Skin epidermis (tissue), 12 donors: ENCODE results near the gene VPS39.
A peak's percentile ranks its signal among the peaks of the same experiment; 100 is the strongest.

Experiments
- H3K27ac ChIP-seq, 21 experiments: fragments of 200-600 bp; sonication (generic) in 11 of 21; one replicate each; pipeline ENCODE4 v1.5.0; 2020; ENCODE audit warnings: mild to moderate bottlenecking in 3 of 21, inconsistent platforms in 2 of 21, moderate library complexity in 2 of 21
- H3K4me3 ChIP-seq, 7 experiments: fragments of 200-600 bp; sonication (generic) in 2 of 7; one replicate each; pipeline ENCODE4 v1.5.0; 2020; ENCODE audit warnings: inconsistent platforms in 2 of 7, mild to moderate bottlenecking in 2 of 7, moderate library complexity in 1 of 7

VPS39 gene

DNA sequence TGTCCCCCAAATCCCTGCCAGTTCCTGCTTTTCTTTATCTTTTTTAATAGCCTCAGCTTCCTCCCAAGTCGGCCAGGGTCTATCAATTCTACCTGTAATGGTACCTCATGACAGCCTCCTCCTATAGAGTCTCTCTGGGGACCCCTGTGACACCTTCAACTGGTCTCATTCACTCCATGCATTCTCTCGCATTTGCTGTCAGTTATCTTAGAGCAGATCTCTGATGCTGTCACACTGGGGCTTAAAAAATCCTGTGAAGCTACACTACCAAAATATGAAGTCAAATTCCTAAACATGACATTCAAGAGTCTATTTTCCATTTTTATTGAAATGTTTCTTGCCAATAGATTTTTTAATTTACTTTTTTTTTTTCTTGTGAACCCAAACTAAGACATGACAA lies 5.5 kb downstream of the VPS39 start:
- Histone ChIP-seq H3K4me3 (no peak overlapping the region), H3K27ac (no peak overlapping the region)

DNA sequence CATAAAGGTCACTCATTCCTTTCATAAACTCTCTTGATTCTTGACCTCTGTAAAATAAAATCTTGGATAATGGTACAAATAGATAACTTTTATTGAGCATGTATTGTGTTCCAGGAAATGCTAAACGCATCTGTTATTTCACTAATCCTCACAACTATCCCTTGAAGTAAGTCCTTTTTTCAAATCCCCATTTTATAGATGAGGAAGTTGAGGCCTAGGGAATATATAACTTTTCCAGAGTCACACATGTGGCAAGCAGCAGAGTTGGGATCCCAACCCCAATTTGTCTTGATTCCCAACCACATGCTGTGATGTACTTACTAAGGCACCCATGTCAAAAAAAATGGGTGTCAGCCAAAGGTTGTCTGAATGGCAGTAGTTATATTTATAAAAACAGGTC lies 6.3 kb downstream of the VPS39 start:
- H3K4me3 ChIP-seq = no peak overlapping the region
- no peak overlapping the region for H3K27ac ChIP-seq

DNA sequence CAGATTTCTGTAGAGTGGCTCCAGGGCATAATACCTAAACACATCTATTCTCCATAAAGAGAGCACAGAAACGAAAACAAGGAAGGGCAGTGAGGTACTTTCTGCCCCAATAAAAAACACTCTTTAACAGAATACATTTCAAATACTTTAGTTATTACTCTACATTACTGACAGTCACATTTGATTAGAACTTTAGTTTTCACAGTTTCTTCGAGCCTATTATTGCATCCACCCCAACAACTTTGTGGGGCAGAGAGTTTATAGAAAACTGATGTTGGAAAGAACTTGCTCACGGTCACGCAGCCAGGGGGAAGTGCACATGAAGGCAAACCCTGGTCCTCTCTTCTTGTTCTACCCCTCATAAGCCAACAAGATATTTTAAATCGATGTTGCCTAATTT lies 9.0 kb downstream of the VPS39 start:
- Histone ChIP-seq H3K4me3 (no peak overlapping the region), H3K27ac (no peak overlapping the region)

DNA sequence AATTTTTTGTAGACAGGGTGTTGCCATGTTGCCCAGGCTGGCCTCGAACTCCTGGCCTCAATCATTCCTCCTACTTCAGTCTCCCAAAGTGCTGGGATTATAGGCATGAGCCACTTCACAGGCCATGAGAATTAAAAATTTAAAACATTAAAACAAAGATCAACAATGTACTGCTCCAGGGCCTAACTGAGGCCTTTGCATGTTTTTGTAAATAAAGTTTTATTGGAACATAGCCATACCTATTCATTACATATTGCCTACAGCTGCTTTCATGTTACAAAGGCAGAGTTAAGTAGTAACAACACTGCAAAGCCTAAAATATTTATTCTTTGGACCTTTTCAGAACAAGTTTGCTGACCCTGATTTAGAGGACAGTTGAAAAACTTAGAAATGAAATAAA lies 9.6 kb downstream of the VPS39 start:
- Histone ChIP-seq H3K27ac (no peak overlapping the region), H3K4me3 (no peak overlapping the region)

DNA sequence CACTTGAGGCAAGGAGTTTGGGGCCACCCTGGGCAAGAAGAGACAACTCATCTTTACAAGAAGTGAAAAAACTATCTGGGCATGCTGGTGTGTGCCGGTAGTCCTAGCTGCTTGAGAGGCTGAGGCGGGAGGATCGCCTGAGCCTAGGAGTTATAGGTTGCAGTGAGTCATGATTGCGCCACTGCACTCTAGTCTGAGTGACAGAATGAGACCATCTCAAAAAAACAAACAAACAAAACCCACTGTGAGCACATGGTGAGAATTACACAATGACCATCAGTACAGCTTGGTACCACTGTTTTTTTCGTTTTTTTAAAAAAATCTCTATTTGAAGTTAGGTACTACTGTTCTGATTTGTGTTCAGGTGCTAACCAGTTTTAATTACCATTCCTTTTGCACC lies 13.6 kb downstream of the VPS39 start:
- Histone ChIP-seq H3K27ac (no peak overlapping the region), H3K4me3 (no peak overlapping the region)

DNA sequence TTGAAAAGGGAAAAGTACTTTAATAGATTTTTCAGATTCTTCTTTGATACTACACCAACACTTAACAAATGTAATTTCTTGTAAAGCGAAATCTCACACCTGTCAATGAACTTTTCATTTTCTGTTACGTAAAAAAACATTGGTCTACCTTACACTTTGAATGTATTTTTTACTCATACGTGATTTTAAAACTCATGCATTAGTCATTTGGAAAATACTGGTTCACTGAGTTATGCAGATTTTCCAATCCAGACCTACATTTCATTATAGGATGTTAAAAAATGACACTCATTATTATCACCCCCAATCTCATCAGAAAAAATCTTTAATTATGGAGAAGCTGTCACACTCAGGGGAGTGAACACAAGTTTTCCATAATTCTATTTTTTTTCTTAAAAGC lies 14.7 kb downstream of the VPS39 start:
- H3K4me3 ChIP-seq = no peak overlapping the region

DNA sequence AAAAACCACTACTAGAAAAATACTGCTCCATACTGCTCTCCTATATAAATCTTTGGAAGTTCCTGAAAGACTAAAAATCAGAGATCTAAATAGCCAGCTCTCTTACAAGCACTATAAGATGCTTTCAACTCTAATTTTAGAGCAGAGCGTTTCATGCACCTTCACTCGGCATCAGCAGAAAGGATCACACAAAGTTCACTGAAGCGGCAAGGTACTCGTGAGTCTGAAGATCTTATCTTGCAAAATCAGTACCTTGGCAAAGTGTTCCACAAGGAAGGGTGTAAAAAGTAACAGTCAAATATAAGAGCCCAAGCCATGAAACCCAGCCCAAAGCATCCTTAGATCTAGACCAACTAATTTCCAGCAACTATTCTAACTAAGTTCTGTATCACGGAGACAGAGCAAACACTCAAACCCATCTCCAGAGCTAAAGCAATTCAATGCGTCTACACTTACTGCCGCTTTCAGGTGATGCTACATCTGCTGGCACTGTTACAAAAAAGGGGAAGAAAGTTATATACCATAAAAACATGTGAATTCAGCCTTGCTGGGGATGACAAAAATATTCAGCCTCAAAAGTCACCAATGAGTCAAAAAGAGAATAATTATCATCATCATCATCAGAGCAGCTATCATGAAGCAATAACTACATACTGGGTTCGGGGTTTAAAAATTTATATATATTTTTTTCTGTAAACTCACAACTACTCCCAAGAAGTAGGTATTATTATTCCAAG lies 16.3 kb downstream of the VPS39 start:
- no peak overlapping the region for H3K27ac ChIP-seq
- no peak overlapping the region for H3K4me3 ChIP-seq

More for the DNA sequence above, 14.7 kb downstream of the VPS39 start:
- no peak overlapping the region for H3K27ac ChIP-seq

DNA sequence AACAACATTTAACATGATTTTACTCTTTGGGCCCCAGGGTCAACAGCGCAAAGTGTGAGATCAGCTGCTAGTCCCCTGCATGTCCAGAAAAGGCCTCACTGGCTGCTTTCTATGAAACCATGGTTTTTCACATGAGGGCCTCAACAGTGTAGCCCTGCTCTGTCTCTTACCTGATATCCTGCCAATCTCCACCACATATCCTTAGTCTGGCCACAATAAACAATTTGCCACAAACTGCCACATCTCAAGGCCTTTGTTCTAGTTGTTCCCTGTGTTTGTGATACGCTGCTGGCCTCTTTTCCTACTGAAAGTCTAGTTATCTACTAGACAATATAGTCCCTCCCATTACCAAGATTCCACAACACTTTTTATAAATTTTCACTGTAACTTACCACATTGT lies 17.7 kb downstream of the VPS39 start:
- H3K27ac ChIP-seq = no peak overlapping the region

DNA sequence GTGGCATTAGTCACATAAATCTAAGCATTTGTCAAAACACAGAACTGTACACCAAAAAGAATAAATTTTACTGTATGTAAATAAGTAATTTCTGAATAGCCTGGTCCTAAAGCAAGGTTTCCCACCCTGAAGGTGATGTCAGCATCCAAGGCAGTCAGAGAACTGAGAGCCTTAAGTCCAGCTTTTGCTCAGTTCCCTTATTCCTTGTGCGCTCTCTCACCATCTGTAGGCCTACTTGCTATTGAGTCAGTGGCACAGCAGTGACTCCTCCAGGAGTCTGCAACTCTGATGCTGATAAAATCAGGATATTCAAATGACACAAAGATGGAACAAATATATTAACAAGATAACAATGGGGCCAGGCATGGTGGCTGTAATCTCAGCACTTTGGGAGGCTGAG lies 22.3 kb downstream of the VPS39 start:
- no peak overlapping the region for H3K27ac ChIP-seq
- no peak overlapping the region for H3K4me3 ChIP-seq

More for the DNA sequence above, 17.7 kb downstream of the VPS39 start:
- no peak overlapping the region for H3K4me3 ChIP-seq

DNA sequence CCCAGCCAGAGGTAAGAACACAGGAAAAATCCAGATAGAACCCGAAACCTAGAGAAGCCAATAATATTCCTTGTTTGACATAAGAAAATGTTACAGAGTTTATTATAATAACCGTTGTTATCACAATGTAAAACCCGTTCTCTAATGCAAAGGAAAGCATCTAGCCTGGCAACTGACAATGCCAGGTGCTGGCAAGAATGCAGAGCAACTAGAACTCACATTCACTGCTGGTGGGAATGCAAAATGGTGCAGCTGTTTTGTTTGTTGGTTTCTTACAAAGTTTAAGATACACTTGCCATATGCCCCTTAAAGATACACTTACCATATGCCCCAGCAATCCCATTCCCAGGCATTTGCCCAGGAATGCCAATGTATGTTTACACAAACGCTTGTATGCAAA lies 23.4 kb downstream of the VPS39 start:
- Histone ChIP-seq H3K27ac (no peak overlapping the region), H3K4me3 (no peak overlapping the region)

DNA sequence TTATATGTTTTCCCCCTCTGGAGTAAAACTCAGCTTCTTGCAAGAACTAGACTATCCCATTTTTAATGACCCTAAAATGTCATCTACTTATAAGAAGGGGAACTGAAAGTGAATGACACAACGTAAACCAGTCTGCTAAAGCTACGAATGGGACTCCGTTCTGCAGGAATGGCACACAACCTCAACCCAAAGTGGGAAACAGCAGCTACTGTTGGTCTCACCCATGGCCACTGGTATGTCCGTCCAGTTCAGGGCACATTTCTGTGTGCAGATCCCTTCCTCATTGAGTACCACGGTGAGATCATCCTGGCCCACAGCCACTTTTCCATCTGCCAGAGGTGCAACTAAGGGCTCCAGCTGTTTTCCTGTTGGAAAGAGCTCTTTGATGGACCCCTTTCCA lies 23.8 kb downstream of the VPS39 start:
- Histone ChIP-seq H3K4me3 (no peak overlapping the region), H3K27ac (no peak overlapping the region)

DNA sequence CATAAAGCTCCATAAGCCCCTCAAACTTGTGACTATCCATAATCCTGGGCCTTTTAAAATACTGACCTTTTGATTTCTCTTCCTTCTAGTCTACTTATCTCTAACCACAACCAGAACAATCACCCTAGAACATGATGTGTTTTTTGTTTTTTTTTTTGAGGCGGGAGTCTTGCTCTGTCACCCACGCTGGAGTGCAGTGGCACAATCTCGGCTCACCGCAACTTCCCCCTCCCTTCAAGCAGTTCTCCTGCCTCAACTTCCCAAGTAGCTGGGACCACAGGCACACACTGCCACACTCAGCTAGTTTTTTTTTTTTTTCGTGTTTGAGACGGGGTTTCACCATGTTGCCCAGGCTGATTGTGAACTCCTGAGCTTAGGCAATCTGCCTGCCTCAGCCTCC lies 25.1 kb downstream of the VPS39 start:
- Histone ChIP-seq H3K4me3 (no peak overlapping the region), H3K27ac (peak overlapping the region in 2 of 21 experiments; percentile 7 to 29)

DNA sequence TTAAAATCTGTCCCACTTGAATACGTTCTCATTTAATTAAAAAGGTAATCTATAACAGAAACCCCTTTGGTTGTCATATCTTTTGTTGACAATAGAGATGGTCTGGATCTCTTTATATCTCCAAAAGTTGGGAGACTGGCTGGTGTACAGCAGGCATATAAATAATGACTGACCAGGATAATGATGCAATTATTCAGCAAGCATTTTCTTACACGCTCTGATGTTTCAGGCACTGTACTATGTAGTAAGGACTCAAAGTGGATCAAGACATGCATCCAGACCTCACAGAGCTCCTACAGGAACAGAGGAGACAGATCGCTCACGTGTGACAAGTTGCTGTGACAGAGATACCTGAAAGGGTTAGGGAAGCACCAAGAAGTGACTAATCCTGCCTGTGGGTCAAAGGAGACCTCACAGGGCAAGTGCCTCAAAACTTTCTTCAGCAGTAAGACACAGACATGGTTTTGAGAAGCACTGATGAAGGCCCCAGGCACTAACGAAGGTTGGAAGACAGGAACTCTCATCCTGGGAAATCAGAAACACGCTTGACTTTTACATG lies 25.7 kb downstream of the VPS39 start:
- peak overlapping the region in 2 of 21 experiments; percentile 7 to 29 for H3K27ac ChIP-seq

DNA sequence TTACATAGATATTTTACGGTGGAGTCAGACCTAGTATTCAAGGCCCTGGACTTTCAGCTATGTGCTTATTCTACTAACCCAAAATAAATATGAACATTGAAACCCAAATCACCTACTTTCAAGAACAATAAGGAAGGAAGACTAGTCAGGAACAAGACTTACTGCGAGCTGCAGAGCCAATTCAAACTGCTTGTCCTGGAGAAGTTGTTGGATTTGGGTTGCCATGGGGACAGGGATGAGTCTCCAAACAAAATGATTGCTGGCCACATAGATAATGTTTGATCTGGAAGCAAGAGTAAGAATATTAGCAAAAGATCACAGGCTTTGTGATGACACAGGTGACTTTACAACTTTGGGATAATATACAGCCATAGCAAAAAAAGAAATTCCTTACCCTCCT lies 30.0 kb downstream of the VPS39 start:
- H3K27ac ChIP-seq = no peak overlapping the region
- H3K4me3 ChIP-seq = no peak overlapping the region

More for the DNA sequence above, 25.7 kb downstream of the VPS39 start:
- no peak overlapping the region for H3K4me3 ChIP-seq

DNA sequence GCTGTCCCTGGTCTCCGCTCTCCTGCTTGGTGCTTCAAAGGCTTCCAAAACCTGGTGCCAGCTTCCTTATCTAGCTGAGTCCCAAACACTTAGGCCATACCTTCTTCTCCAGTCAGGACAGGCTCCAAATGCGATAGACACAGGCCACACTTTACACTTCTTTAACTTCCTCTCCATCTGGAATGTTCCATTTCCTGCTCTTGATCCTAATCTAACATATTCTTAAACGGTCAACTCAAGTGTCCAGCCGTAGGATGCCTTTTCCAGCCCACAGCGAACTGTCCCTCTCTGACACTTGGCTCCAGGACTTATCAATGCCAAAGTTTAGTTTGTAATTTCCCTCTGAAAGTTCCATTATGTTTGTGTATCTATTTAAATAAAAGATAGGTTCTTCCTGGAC lies 32.4 kb downstream of the VPS39 start:
- no peak overlapping the region for H3K4me3 ChIP-seq
- H3K27ac ChIP-seq = no peak overlapping the region

DNA sequence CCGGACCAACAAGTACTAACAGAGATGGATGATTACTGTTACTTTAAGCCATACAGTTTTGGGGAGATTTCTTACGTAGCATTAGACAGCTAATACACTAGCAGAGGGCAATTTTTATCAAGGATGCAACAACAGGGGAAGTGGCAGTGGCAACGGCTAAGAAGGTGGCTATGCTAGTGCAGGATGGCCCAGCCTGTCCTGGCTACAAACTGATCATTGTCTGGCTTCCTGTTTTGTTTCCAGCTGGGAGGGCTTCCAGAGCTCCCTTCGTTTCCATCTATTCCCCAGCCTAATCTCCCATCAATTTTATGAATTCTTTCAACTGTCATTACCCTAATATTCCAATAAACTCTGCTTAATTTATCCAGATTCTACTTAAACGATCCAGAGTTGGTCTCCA lies 35.6 kb downstream of the VPS39 start:
- Histone ChIP-seq H3K27ac (no peak overlapping the region), H3K4me3 (no peak overlapping the region)

DNA sequence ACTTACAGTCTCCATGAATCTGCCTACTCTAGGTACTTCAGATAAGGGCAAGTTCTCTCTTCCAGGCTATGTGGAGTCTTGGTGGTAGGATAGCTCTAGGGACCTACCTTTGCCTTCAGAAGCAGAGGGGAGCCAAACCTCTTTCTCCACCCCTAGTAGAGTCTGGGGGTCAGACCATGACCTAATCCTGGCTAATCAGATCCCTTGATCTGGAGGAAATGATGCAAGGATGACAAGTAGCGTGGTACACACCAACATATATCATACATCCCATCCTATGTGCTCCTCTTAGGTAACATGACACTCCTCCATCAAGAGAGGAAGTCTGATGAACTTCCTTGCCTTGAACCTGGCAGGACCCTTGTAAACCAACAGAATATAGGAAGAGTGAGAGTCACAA lies 36.3 kb downstream of the VPS39 start:
- Histone ChIP-seq H3K4me3 (no peak overlapping the region), H3K27ac (no peak overlapping the region)

DNA sequence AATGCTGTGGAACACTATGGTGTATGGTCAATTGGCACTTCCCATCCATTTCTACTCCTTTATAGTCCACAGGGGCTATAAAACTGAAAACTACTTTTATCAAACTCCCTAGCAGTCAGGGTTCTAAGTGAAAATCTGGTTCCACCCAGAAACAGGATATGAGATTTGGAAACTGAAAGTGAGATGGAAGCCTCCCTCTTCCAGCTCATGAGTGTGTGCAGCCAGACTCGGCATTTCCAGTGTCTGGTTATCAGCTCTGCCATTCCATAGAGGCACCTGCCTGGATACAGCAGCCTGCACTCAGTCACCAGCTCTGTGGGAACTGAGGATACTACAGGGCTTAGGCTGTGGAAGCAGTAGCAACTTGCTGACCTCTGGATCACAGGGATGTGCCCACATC lies 37.0 kb downstream of the VPS39 start:
- H3K27ac ChIP-seq = peak overlapping the region in 1 of 21 experiments; percentile 1

DNA sequence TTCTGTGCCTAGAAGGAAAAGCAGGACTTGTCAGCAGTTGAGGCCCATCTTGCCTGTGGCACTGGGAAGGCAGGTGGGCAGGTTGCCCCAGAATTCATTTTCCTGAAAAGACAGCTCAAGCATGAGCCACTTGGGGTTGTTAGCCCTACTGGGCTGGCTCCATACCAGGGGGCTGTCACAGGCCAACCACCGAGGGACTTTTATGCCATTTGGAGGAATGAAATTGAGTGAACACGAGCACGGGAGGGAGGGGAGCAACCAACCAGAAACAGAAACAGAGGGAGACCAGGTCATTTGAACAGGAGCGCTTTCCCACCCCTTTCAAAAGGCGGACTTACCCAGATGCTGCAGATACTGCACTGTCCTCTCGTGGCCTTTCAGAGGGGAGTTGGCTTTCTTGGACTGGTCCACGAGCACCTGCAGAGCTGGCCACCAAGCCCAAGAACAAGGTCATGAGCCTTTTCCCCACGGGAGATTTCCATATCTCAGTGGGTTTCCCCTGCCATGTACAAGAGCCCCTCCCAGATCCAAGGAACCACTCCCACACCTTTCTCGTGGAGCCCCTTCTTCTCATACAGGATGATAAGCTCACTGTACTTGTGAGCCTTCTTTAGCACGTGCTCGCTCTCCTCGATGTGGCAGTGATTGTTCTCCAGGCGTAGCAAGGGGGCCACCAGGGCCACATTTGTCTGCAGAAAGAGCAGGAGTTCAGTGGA lies 41.7 kb downstream of the VPS39 start:
- H3K4me3 ChIP-seq = no peak overlapping the region
- H3K27ac ChIP-seq = no peak overlapping the region

More for the DNA sequence above, 37.0 kb downstream of the VPS39 start:
- no peak overlapping the region for H3K4me3 ChIP-seq

DNA sequence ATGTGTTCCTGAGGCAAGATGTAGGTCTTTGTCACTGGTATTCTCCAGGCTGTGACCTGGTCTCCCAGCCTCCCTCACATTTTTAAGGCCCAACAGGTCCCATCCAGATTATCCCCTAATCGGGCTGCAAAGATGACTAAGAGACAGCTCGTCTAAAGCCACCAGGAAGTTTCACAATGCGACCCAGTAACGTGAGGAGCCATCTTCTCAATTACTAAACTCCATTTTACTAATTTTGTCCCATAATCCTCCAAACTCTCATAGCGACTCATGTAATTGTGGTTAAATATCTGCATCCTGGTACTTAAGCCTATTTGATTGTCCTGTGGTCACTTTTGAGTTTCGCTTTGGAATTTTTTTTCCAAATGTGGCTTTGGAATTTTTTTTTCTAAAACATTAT lies 43.0 kb downstream of the VPS39 start:
- peak overlapping the region in 12 of 21 experiments; percentile 4 to 77 (median 58) for H3K27ac ChIP-seq
- H3K4me3 ChIP-seq = no peak overlapping the region

DNA sequence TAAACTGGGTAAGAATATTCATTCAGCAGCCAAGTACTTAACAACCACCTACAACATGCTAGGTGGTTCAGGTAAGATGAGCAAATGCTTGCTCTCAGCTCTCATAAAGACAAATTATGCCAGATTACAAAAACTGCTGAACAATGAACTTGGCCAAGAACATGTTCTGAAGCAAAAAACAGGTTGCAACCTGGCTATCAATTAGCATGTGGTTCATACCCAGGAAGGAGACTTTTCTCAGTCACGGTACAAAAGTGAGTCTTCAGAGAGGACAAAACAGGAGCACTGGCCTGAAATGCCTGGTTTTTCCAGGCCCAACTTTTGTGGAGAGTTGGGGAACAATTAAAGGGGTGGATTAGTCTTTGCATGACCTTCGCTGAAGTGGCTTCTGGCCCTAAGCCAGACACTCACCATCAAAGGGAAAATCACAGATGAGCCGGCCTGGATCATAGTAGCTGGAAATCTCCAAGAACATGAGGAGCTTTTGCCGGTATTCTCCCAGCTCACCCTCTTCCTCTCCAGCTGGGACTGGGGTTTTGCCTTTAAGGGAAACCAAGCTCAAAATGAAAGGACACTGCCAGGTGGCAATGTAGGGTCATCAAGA lies 44.1 kb downstream of the VPS39 start:
- Histone ChIP-seq H3K27ac (peak overlapping the region in 15 of 21 experiments; percentile 15 to 77 (median 58)), H3K4me3 (no peak overlapping the region)
